GM12892 (cell line): Measurements from ENCODE around the gene SLC37A1.

Experiments
- POLR2A ChIP-seq: IDR thresholded peaks from 2 replicates; pipeline ENCODE4 v1.6.1; 2011; ENCODE audit warnings: low read depth, low read length, control low read depth
- TAF1 ChIP-seq: IDR thresholded peaks from 2 replicates; pipeline ENCODE4 v1.6.1; 2011; ENCODE audit warnings: low read depth, mild to moderate bottlenecking, control low read depth, low read length, borderline replicate concordance

- TF ChIP-seq POLR2A = no peak
- TF ChIP-seq TAF1 = no peak
Measured at GRCh38 chr21:42503711-42504110, 9.9 kb upstream of the SLC37A1 start.
